ENCODE measurements around the gene ZNF32. TPM values are rescaled to one million over a fixed set of nuclear protein-coding genes. Genes with fewer than 3 reads are reported as not detected.

Gene ZNF32
- total RNA-seq, 1 experiment from 2014 or later = 107 TPM

GRCh38 chr10:43596546-43596945, 52.1 kb downstream of the ZNF32 start:
- no peak for DNase-seq (ENCODE audit: low read depth)
- in situ Hi-C loops (cut with HindIII; ENCODE audit: low pct_unique_long_range_greater_than_20kb, low sequenced_read_pairs) = no loop called here

GRCh38 chr10:43595739-43596298, 52.9 kb downstream of the ZNF32 start:
- in situ Hi-C loops (cut with HindIII; ENCODE audit: low pct_unique_long_range_greater_than_20kb, low sequenced_read_pairs) = no loop called here
- DNase-seq (ENCODE audit: low read depth) = no peak

GRCh38 chr10:43594944-43595589, 53.6 kb downstream of the ZNF32 start:
- DNase-seq (ENCODE audit: low read depth) = no peak
- in situ Hi-C loops (cut with HindIII; ENCODE audit: low pct_unique_long_range_greater_than_20kb, low sequenced_read_pairs) = no loop called here

Other genes with a start within 250 kb of the ZNF32 start
- gene HNRNPF, start 239.7 kb downstream of the ZNF32 start, total RNA-seq (2014; rRNA removed; shearing (Covaris generic); ENCODE audit: low replicate concordance) = 253 and 281 TPM in 2 replicates
- 6.0 and 7.1 TPM in 2 replicates for gene ZNF487, start 211.8 kb downstream of the ZNF32 start, total RNA-seq (2014; rRNA removed; shearing (Covaris generic); ENCODE audit: low replicate concordance)
- gene ZNF239, start 74.3 kb downstream of the ZNF32 start, total RNA-seq (2014; rRNA removed; shearing (Covaris generic); ENCODE audit: low replicate concordance) = 4.7 and 11.0 TPM in 2 replicates
- gene ZNF485, start 42.4 kb downstream of the ZNF32 start, total RNA-seq (2014; rRNA removed; shearing (Covaris generic); ENCODE audit: low replicate concordance) = 3.6 and 4.9 TPM in 2 replicates